Measurements from ENCODE around the gene ZNF804B. TPM values are rescaled to one million over a fixed set of nuclear protein-coding genes. Genes with fewer than 3 reads are reported as not detected.

ZNF804B gene
- total RNA-seq, 1 experiment from 2014 or later = not detected

- H3K36me3 ChIP-seq = no peaks in the 10 kb centered on the region
- no peaks in the 10 kb centered on the region for H3K9me3 ChIP-seq
- no peaks in the 10 kb centered on the region for H3K27me3 ChIP-seq
- H3K4me3 ChIP-seq = no peak overlapping the region
- no peak for DNase-seq
These were observed 160.1 kb downstream of the ZNF804B start for GRCh38 chr7:88919478-88920131.

GRCh38 chr7:88922944-88923343 is 163.4 kb downstream of the ZNF804B start:
- DNase-seq = peak; percentile 0
- H3K36me3 ChIP-seq = no peaks in the 10 kb centered on the region
- no peaks in the 10 kb centered on the region for H3K9me3 ChIP-seq
- no peaks in the 10 kb centered on the region for H3K27me3 ChIP-seq
- no peak overlapping the region for H3K4me3 ChIP-seq

- no peak for DNase-seq
- no peaks in the 10 kb centered on the region for H3K36me3 ChIP-seq
- H3K27me3 ChIP-seq = no peaks in the 10 kb centered on the region
- no peak overlapping the region for H3K4me3 ChIP-seq
- no peaks in the 10 kb centered on the region for H3K9me3 ChIP-seq
These were observed 168.8 kb downstream of the ZNF804B start for GRCh38 chr7:88928276-88928675.

GRCh38 chr7:88929719-88930118 is 170.2 kb downstream of the ZNF804B start:
- no peak overlapping the region for H3K4me3 ChIP-seq
- no peaks in the 10 kb centered on the region for H3K9me3 ChIP-seq
- DNase-seq = no peak
- no peaks in the 10 kb centered on the region for H3K27me3 ChIP-seq
- no peaks in the 10 kb centered on the region for H3K36me3 ChIP-seq

GRCh38 chr7:88933285-88933684 is 173.8 kb downstream of the ZNF804B start:
- Histone ChIP-seq H3K27me3 (no peaks in the 10 kb centered on the region), H3K9me3 (no peaks in the 10 kb centered on the region), H3K4me3 (no peak overlapping the region), H3K36me3 (no peaks in the 10 kb centered on the region)
- DNase-seq = no peak

GRCh38 chr7:88942815-88943501 is 183.5 kb downstream of the ZNF804B start:
- no peak for DNase-seq
- Histone ChIP-seq H3K36me3 (no peaks in the 10 kb centered on the region), H3K9me3 (no peaks in the 10 kb centered on the region), H3K27me3 (no peaks in the 10 kb centered on the region), H3K4me3 (no peak overlapping the region)

- H3K4me3 ChIP-seq = no peak overlapping the region
- DNase-seq = no peak
- no peaks in the 10 kb centered on the region for H3K36me3 ChIP-seq
- H3K9me3 ChIP-seq = no peaks in the 10 kb centered on the region
- H3K27me3 ChIP-seq = no peaks in the 10 kb centered on the region
These were observed 192.3 kb downstream of the ZNF804B start for GRCh38 chr7:88951826-88952225.

GRCh38 chr7:88964418-88964817 is 204.9 kb downstream of the ZNF804B start:
- no peak for DNase-seq

GRCh38 chr7:88965371-88965770 is 205.9 kb downstream of the ZNF804B start:
- no peaks in the 10 kb centered on the region for H3K36me3 ChIP-seq
- no peaks in the 10 kb centered on the region for H3K27me3 ChIP-seq
- H3K4me3 ChIP-seq = no peak overlapping the region
- no peak for DNase-seq
- no peaks in the 10 kb centered on the region for H3K9me3 ChIP-seq

More at GRCh38 chr7:88964418-88964817, 204.9 kb downstream of the ZNF804B start:
- no peaks in the 10 kb centered on the region for H3K9me3 ChIP-seq
- no peak overlapping the region for H3K4me3 ChIP-seq
- H3K27me3 ChIP-seq = no peaks in the 10 kb centered on the region
- H3K36me3 ChIP-seq = no peaks in the 10 kb centered on the region

GRCh38 chr7:88967432-88967831 is 207.9 kb downstream of the ZNF804B start:
- no peaks in the 10 kb centered on the region for H3K36me3 ChIP-seq
- H3K9me3 ChIP-seq = no peaks in the 10 kb centered on the region

GRCh38 chr7:88969167-88969566 is 209.7 kb downstream of the ZNF804B start:
- Histone ChIP-seq H3K9me3 (no peaks in the 10 kb centered on the region), H3K36me3 (no peaks in the 10 kb centered on the region), H3K27me3 (no peaks in the 10 kb centered on the region), H3K4me3 (no peak overlapping the region)
- DNase-seq = no peak

More at GRCh38 chr7:88967432-88967831, 207.9 kb downstream of the ZNF804B start:
- DNase-seq = no peak
- H3K27me3 ChIP-seq = no peaks in the 10 kb centered on the region
- H3K4me3 ChIP-seq = no peak overlapping the region

GRCh38 chr7:88985295-88985694 is 225.8 kb downstream of the ZNF804B start:
- H3K27me3 ChIP-seq = no peaks in the 10 kb centered on the region
- H3K4me3 ChIP-seq = no peak overlapping the region
- no peaks in the 10 kb centered on the region for H3K9me3 ChIP-seq
- no peak for DNase-seq
- H3K36me3 ChIP-seq = no peaks in the 10 kb centered on the region

- Histone ChIP-seq H3K27me3 (no peaks in the 10 kb centered on the region), H3K4me3 (no peak overlapping the region), H3K9me3 (no peaks in the 10 kb centered on the region), H3K36me3 (no peaks in the 10 kb centered on the region)
- no peak for DNase-seq
These were observed 241.8 kb downstream of the ZNF804B start for GRCh38 chr7:89001306-89001705.

GRCh38 chr7:89002981-89003956 is 243.8 kb downstream of the ZNF804B start:
- H3K27me3 ChIP-seq = no peaks in the 10 kb centered on the region
- H3K4me3 ChIP-seq = peak overlapping the region; percentile 44
- H3K9me3 ChIP-seq = no peaks in the 10 kb centered on the region
- DNase-seq = no peak
- H3K36me3 ChIP-seq = no peaks in the 10 kb centered on the region

- Histone ChIP-seq H3K4me3 (no peak overlapping the region), H3K27me3 (no peaks in the 10 kb centered on the region), H3K36me3 (no peaks in the 10 kb centered on the region), H3K9me3 (no peaks in the 10 kb centered on the region)
- DNase-seq = no peak
These were observed 252.5 kb downstream of the ZNF804B start for GRCh38 chr7:89012016-89012415.

- DNase-seq = no peak
- no peaks in the 10 kb centered on the region for H3K36me3 ChIP-seq
- no peak overlapping the region for H3K4me3 ChIP-seq
- no peaks in the 10 kb centered on the region for H3K27me3 ChIP-seq
- no peaks in the 10 kb centered on the region for H3K9me3 ChIP-seq
These were observed 258.2 kb downstream of the ZNF804B start for GRCh38 chr7:89017695-89018094.

GRCh38 chr7:89021741-89022140 is 262.2 kb downstream of the ZNF804B start:
- H3K36me3 ChIP-seq = no peaks in the 10 kb centered on the region
- H3K9me3 ChIP-seq = no peaks in the 10 kb centered on the region
- no peaks in the 10 kb centered on the region for H3K27me3 ChIP-seq
- no peak for DNase-seq
- no peak overlapping the region for H3K4me3 ChIP-seq

Data from MG63 (cell line).